A673 (cell line): ENCODE measurements around the gene CELF1. TPM values are rescaled to one million over a fixed set of nuclear protein-coding genes. Genes with fewer than 3 reads are reported as not detected.

Experiments
- BruUV-seq: library from RNA; stranded (reverse); fragments of 400-500 nt; replicated peaks from 2 replicates; lab custom pipeline; 2021; lab: Mats Ljungman, UMichigan
- CTCF ChIA-PET: fragments of 300-600 bp; sonication (Branson Sonifier 250); formaldehyde crosslinking; loops from one replicate; lab custom pipeline; 2022; ENCODE audit warnings: antibody characterized with exemption; lab: Charles Lee
- POLR2A ChIA-PET: fragments of 300-600 bp; sonication (Branson Sonifier 250); formaldehyde crosslinking; loops from one replicate; lab custom pipeline; 2022; ENCODE audit warnings: antibody characterized with exemption; ENCODE audit not compliant: low non-redundant PET; lab: Charles Lee
- DNase-seq: peaks from one replicate; pipeline ENCODE4 v3.0.0-alpha.2; 2015; ENCODE audit warnings: low spot score
- H3K27ac ChIP-seq: fragments of 200-600 bp; sonication (generic); 2 replicates; pipeline ENCODE4 v1.5.1; 2016; ENCODE audit warnings: mixed run types, low read depth, mild to moderate bottlenecking, mixed read lengths, antibody characterized with exemption, low read length; ENCODE audit not compliant: poor library complexity, severe bottlenecking
- H3K27me3 ChIP-seq: fragments of 200-600 bp; sonication (generic); replicated peaks from 2 replicates; pipeline ENCODE4 v1.6.1; 2017; ENCODE audit warnings: mixed run types, low read depth, mild to moderate bottlenecking, mixed read lengths, antibody characterized with exemption, low read length; ENCODE audit not compliant: insufficient read depth, poor library complexity
- H3K36me3 ChIP-seq: fragments of 200-600 bp; sonication (generic); 2 replicates; pipeline ENCODE4 v1.6.1; 2016; ENCODE audit warnings: mixed run types, mild to moderate bottlenecking, mixed read lengths, antibody characterized with exemption, low read length; ENCODE audit not compliant: insufficient read depth, poor library complexity, severe bottlenecking
- H3K4me1 ChIP-seq: fragments of 200-600 bp; sonication (generic); 2 replicates; pipeline ENCODE4 v1.6.1; 2017; ENCODE audit warnings: mixed run types, mild to moderate bottlenecking, mixed read lengths, antibody characterized with exemption, low read length; ENCODE audit not compliant: insufficient read depth, poor library complexity, severe bottlenecking
- H3K4me3 ChIP-seq: fragments of 200-600 bp; sonication (generic); 2 replicates; pipeline ENCODE4 v1.5.1; 2016; ENCODE audit warnings: low read depth, mixed run types, mild to moderate bottlenecking, mixed read lengths, low read length; ENCODE audit not compliant: poor library complexity, severe bottlenecking
- H3K9me3 ChIP-seq: fragments of 200-600 bp; sonication (generic); 2 replicates; pipeline ENCODE4 v1.6.1; 2016; ENCODE audit warnings: mixed run types, low read depth, mild to moderate bottlenecking, mixed read lengths, antibody characterized with exemption, low read length; ENCODE audit not compliant: poor library complexity, severe bottlenecking
- EZH2 ChIP-seq: fragments of 200-600 bp; sonication (generic); IDR thresholded peaks from 2 replicates; pipeline ENCODE4 v1.6.1; 2017; ENCODE audit warnings: borderline replicate concordance, low read depth, mild to moderate bottlenecking, mixed read lengths, antibody characterized with exemption, low read length; ENCODE audit not compliant: poor library complexity, severe bottlenecking
- intact Hi-C: fragments of 100-400 bp; cut with micrococcal nuclease; formaldehyde crosslinking; loops from one replicate; pipeline ENCODE4 v1.10.0; 2022; ENCODE audit not compliant: unreplicated experiment
- total RNA-seq: library from RNA; stranded (reverse); gene quantifications from 2 replicates; pipeline ENCODE4 v1.2.3, GENCODE V29; 2021
- TF ChIP-seq, protein P1 (sequence below): fragments of 300-800, 200-600 bp; sonication (generic); conservative IDR thresholded peaks from 2 replicates; pipeline ENCODE4 v1.5.1; 2017; ENCODE audit warnings: low read depth, mild to moderate bottlenecking, antibody characterized with exemption, low read length, moderate library complexity, mixed read lengths

CELF1 gene
- total RNA-seq, 1 experiment from 2014 or later = 257 TPM

DNA sequence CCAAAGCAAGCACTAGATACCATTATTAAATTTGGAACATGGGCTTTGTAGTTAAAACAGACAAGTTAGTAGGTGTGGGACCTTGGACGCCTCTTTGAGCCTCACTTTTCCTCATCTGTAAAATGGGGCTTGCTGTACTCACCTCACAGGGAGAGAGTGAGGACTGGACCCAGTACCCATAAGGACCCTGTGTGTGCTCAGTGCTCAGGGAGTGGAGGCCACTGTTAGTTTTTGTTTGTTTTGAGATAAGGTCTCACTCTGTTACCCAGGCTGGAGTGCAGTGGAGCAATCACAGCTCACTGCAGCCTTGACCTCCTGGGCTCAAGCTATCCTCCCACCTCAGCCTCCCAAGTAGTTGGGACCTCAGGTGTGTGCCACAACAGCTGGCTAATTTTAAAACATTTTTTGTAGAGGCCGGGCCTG, 112.9 kb downstream of the CELF1 start:
- ChIA-PET POLR2A (interaction anchor here (0.6 kb wide), 1 partner anchor 146 kb away, joined by 4 read pairs; no protein-coding TSS in a partner anchor), CTCF (no interaction called here)
- Histone ChIP-seq H3K9me3 (no peaks in the 10 kb centered on the region), H3K4me3 (no peak overlapping the region), H3K27ac (no peak overlapping the region), H3K27me3 (no peaks in the 10 kb centered on the region), H3K4me1 (no peaks in the 10 kb centered on the region), H3K36me3 (no peaks in the 10 kb centered on the region)
- intact Hi-C loops = no loop called here
- TF ChIP-seq, protein P1, sequence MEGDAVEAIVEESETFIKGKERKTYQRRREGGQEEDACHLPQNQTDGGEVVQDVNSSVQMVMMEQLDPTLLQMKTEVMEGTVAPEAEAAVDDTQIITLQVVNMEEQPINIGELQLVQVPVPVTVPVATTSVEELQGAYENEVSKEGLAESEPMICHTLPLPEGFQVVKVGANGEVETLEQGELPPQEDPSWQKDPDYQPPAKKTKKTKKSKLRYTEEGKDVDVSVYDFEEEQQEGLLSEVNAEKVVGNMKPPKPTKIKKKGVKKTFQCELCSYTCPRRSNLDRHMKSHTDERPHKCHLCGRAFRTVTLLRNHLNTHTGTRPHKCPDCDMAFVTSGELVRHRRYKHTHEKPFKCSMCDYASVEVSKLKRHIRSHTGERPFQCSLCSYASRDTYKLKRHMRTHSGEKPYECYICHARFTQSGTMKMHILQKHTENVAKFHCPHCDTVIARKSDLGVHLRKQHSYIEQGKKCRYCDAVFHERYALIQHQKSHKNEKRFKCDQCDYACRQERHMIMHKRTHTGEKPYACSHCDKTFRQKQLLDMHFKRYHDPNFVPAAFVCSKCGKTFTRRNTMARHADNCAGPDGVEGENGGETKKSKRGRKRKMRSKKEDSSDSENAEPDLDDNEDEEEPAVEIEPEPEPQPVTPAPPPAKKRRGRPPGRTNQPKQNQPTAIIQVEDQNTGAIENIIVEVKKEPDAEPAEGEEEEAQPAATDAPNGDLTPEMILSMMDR = no peak
- TF ChIP-seq EZH2 = no peak
- no peak for DNase-seq
- no TSS peak for BruUV-seq

DNA sequence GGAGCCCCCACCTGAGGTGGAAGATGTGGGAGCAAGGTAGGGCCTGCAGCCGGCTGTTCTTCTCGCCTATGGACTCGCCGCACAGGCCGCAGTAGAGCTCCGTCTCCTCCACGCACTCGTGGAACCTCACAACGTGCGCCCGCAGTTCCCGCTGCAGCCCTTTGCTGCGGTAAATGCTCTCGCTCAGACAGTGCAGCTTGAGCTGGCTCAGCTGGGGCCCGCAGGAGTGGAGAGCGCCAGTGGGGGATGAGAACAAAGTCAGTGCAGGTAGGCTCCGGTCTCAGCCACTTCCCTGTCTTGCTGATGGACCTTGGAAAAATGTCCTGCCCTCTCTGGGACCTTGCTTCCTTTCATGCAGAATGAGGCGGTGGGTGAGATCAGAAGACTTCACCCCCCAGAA, 114.2 kb downstream of the CELF1 start:
- BruUV-seq = no TSS peak
- Histone ChIP-seq H3K9me3 (no peaks in the 10 kb centered on the region), H3K4me3 (no peak overlapping the region), H3K36me3 (no peaks in the 10 kb centered on the region), H3K27ac (no peak overlapping the region), H3K27me3 (no peaks in the 10 kb centered on the region), H3K4me1 (no peaks in the 10 kb centered on the region)
- ChIA-PET CTCF (interaction anchor here (0.7 kb wide), 1 partner anchor 16 kb away, joined by 3 read pairs; no protein-coding TSS in a partner anchor), POLR2A (no interaction called here)
- DNase-seq = no peak
- TF ChIP-seq, protein P1 = no peak
- TF ChIP-seq EZH2 = no peak
- intact Hi-C loops = no loop called here

DNA sequence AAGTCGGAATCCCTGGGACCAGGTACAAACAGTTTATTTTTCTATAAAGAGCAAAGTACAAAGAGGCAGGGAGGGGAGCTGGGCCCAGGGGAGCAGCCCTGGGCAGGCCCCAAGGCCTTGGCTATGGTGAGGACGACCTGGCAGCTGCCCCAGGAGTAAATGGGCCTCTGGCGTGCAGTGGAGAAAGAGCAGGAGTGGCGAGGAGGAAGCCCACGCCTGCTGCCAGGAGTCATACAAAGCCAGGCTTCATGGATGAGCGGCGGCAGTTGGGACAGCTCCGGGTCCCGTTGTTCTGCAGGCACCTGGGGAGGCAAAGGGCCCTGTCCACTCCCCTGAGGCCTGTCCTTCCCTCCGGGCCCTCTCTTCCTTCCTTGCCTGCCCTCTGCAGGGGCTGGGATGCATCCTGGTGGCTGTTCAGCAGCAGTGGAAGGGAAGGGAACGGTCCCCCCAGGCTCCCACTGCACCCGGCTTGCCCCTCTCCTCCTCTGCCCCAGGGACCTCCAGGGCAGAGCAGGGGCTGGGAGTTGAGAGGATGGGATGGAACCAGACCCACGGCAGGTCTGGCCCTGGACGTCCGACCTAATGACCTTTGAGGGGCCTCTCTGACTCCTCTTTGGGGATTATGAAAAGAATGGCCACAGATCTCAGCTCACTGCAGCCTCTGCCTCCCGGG, 115.0 kb downstream of the CELF1 start:
- BruUV-seq = no TSS peak
- POLR2A ChIA-PET = no interaction called here
- DNase-seq = no peak

More for the DNA sequence above, 115.0 kb downstream of the CELF1 start:
- H3K4me1 ChIP-seq = no peaks in the 10 kb centered on the region
- no peak for TF ChIP-seq EZH2
- TF ChIP-seq, protein P1 = no peak
- intact Hi-C loops = no loop called here
- H3K9me3 ChIP-seq = no peaks in the 10 kb centered on the region
- H3K27me3 ChIP-seq = no peaks in the 10 kb centered on the region
- CTCF ChIA-PET = interaction anchor here (0.7 kb wide), 1 partner anchor 17 kb away, joined by 3 read pairs; no protein-coding TSS in a partner anchor
- H3K27ac ChIP-seq = no peak overlapping the region
- no peak overlapping the region for H3K4me3 ChIP-seq
- no peaks in the 10 kb centered on the region for H3K36me3 ChIP-seq
